Activated T-helper 1 cell treated with anti-CD3 and anti-CD28 coated beads, Interleukin-2, amount 50 U/mL, for 16 hours (primary cell): ENCODE measurements around the gene DHRS3.

ENCODE experiments used
- DNase-seq, 2 donors: peaks; one replicate each; pipeline ENCODE4 v3.0.0-alpha.2; 2020; ENCODE audit warnings: low read depth in 1 of 2, low spot score in 1 of 2

The DHRS3 gene

GRCh38 chr1:12617511-12617900 is 504 bp downstream of the DHRS3 start:
- DNase-seq: no peak

GRCh38 chr1:12616709-12617373 is 1.2 kb downstream of the DHRS3 start:
- DNase-seq: no peak

DNA sequence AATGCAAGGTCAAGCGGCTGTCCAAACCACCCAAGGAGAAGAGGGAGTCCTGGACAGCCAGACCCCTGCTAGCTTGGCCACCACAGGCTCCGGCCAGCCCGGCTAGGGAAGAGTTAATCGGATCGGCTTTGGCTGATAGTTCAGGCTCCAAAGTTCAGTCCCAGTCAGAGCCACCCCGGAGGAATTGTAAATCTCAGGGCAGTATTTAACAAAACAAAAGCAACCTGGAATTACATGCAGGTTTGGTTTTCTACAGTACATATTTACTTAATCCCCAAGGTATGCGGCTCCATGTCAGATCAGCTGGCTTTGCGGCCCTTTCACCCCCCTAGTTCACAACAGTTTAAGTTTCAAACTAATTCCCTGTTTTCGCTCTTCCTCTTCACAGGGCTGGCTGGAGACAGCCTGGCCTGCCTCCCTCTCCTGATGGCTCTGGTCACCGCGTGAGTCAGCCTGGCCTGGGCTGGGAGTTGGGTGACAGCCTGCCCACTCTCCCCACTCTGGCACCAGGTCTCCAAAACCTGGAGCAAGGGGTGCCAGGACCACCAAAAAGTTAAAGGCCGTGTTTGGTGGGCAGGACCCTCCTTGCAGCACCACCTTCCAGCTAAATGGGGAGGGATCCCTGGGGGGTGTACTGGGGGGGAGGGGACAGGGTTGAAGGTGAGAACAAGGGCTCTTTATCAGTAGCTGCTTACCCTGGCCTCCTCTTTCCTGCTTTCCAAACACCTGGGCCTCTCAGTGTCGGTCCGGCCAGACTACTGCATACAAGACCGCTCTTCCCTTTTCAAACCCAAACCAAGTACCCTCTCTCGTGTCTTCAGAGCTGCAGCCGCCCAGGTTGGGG is 1.9 kb downstream of the DHRS3 start:
- no peak for DNase-seq

DNA sequence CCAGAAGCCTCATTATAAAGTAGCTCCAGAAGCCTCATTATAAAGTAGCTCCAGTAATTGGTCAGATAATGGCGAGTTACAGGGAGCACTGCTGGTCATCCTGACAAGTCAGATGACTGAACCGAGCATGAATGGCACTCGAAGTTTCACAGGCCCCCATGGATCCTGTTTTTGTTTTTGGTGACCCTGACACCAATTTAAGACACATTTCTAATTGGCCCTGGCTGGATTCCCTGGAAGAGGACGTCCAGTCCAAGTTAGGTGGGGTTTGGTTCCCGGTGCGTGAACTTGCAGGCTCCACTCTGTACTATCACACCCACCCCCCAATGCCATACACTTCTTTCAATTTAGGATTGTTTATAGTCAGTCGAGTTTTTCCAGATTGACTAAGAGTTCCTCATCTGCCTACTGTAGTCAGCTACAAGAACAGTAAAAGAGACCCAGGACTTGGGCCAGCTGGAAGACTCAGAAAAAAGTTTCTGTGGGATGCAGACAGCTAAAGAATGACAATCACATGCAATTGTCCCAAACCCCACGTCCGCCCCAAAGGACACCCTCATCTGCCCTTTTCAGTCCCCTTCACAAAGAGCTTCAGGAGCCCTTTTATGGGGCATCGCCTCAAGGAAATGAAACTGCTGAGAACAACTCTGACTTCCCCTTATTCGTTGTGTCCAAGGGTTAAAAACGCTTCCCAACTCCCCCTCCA is 2.7 kb downstream of the DHRS3 start:
- no peak for DNase-seq

DNA sequence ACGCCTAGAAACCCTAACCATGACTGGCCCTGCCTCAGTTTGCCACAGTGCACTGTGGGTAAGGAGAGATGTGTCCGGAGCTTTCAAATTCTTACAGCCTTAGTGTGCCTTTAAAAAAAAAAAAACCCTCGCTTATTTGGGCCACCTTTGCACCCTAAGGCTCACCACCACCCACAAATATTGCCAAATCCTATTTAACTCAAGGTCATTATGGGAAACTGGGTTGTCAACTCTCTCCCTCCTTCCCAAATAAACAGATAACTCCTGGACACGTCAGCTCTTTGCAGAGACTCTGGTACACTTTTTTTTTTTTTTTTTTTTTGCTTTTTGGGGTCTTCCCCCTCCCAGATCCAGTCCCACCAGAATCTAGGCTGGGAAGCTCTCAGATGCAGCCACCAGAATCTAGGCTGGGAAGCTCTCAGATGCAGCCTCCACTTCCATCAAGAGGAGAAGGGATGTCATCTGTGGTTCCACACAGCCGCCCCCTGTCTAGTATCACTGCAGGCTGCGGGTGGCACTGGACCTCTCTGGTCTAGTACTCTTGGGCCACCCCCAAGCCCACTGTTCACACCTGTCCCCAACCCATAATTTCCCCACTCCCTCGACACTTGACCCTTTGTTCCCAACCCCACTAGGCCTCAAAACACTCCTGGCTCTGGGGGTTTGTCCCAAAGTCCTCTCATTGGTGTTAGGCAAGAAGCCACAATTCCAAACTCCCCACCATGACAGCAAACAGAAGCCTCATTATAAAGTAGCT is 3.4 kb downstream of the DHRS3 start:
- no peak for DNase-seq

DNA sequence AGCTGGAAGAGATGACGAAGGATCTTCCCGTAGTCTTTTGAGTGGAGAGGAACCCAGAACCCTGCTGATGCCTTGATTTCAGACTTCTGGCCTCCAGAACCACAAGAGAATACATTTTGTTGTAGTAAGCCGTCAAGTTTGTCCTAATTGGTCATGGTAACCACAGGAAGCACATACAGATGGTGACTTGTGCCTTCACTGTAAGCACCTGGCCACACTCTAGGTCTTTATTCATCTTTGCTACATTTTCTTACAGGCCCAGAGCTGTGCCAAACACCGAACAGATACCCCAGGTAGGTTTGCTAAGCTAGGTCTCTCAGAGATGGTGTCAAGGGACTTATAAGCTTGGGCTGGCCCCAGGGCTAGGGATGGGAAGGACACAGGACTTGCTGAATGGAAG is 4.8 kb downstream of the DHRS3 start:
- no peak for DNase-seq

DNA sequence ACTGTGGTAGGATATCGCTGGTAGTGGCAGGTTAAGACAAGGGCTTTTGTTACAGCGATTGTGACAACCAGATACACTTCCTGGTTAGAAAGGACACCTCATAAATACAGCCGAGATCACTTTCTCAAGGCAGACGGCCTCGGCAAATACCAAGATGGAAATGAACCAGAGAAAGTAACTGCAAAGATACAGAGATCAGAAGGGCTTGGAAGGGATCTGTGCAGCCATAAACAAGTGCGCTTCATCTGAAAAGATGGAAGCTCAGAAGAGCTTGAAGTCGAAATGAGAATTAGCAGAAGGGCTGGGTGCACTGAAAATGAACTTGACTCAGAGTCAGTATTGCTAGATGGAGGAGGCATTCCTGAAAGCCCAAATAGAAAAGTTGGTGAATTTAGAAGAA is 7.1 kb downstream of the DHRS3 start:
- no peak for DNase-seq

DNA sequence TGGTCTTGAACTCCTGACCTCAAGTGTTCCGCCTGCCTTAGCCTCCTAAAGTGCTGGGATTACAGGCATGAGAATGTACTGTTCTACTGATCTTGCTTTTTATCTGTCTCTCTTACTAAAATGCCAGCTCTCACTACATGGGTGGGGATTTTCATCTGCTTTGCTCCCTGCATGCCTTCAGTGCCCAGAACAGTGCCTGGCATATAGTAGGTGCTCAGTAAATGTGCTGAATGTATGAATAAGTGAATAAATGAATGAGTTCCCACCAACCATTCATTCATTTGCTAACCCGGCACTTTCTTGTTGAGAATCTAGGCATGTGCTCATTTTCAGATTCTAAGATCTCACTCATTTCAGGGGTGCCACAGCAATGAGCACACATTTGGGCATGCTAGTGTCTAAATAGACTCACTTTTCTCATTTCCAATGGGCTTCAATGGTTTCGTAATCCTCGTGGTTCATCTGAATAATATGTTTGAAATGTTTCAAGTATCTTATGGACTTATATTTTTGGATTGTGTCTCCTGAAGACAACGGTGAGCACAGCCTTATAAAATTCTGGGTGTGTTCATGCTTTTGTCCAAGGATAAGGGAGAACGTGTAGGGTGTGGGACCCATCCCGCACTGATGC is 7.6 kb downstream of the DHRS3 start:
- no peak for DNase-seq

GRCh38 chr1:12609469-12610003 is 8.5 kb downstream of the DHRS3 start:
- DNase-seq: no peak

- DNase-seq: no peak
Measured at GRCh38 chr1:12608311-12608957, 9.6 kb downstream of the DHRS3 start.

DNA sequence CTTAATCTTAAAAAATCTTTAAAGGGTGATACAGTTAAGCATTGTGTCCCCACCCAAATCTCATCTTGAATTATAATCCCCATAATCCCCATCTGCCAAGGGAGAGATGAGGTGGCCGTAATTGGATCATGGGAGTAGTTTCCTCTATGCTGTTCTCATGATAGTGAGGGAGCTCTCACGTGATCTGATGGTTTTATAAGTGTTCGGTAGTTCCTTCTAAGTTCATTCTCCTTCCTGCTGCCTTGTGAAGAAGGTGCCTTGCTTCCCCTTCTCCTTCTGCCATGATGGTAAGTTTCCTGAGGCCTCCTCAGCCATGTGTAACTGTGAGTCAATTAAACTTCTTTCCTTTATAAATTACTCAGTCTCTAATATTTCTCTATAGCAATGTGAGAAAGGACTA is 10.7 kb downstream of the DHRS3 start:
- DNase-seq: no peak

GRCh38 chr1:12604986-12605385 is 13.0 kb downstream of the DHRS3 start:
- DNase-seq: no peak

- DNase-seq: peak; percentile 26 to 51
Measured at GRCh38 chr1:12604114-12604874, 13.7 kb downstream of the DHRS3 start.

GRCh38 chr1:12603224-12603623 is 14.8 kb downstream of the DHRS3 start:
- DNase-seq: no peak

- DNase-seq: no peak
Measured at GRCh38 chr1:12602659-12603024, 15.4 kb downstream of the DHRS3 start.

DNA sequence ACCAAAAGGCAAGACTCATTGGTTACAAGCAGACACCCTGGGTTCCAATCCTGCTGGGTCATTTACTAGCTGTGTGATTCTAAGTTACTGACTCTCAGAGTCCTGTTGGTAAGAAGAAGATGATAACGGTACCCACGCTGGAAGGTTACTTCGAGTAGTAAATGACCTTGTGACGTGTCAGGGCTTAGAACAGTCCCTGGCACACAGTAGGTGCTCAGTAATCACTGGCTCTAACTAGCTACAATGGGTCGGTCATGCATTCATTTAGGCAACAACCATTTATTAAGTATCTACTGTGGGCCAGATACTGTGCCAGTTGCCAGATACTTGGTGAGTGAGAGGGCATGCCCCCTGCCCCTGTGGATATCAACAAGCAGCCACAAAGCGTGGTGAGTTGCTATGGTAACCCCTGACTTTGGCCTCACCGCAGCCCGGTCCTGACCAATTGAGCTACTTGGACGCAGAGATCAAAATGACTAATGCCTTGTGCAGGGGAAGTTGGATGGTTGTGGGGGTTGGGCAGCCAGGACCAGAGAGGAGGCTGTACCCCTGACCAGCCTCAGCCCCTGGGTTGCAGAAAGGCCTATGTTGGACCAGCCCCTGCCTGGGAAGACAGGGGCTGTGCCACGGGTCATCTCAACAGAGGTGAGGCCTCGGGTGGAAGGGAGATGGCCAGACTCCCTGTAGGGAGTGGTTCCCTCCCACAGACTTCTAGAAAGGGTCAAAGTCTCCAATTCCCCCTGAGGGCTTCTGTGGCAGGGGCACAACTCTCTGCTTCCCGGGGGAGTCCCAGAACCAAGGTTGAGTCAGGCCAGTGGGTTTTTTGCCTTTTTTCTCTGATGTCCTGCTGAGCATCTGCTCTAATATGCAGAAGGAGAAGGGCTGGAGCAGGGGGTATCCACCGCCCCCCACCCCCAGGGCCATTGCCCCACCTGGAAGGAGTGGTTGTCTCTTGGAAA is 16.0 kb downstream of the DHRS3 start:
- no peak for DNase-seq

DNA sequence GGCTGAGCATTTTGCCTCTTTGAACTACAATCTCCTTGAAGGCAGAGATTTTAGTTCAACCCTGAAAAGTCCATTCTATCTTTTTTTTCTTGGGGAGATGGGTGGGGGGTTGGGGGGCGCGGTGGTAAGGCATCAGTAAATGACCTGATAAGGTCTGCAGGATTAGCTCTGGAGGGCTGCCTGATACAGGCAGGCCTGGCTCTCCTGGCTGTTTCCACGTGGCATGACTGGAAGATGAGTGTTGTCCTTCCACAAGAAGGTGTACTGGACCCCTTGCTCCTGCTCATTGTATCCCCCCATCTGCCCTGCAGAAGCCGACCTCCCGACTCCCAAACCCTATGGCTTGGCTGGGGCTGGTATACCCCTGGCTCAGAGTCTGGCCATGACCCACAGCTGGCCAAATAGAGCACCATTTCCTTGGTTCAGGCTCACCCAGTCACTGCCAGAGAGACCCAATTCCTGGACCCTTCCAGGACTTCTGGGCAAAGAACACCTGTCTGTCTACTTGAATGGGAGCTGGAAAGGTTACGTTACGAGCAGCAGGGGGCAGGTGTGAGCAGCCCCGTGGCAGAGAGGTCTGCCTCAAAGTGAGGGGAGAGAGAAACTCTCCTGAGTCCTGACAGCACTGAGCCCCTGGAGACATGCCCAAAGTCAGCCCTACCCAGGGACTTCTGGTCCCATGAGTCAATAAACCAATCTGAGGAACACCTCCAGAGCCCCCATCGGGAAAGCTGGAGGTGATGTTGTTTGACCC is 17.0 kb downstream of the DHRS3 start:
- peak in 1 of 2 donors; percentile 29 for DNase-seq

GRCh38 chr1:12600335-12600734 is 17.7 kb downstream of the DHRS3 start:
- no peak for DNase-seq
